Stomach smooth muscle (tissue), 2 donors: Measurements from ENCODE around the gene CSPG5.

Source experiments
- H3K27ac ChIP-seq: one replicate; pipeline ENCODE4 v1.7.0; 2013; ENCODE audit warnings: mild to moderate bottlenecking, low read length, inconsistent platforms
- H3K27me3 ChIP-seq, 2 donors: one replicate each; pipeline ENCODE4 v1.7.0; 2013; ENCODE audit warnings: low read length in 2 of 2; ENCODE audit not compliant: insufficient read depth in 2 of 2, control insufficient read depth in 1 of 2
- H3K36me3 ChIP-seq, 2 donors: one replicate each; pipeline ENCODE4 v1.7.0; 2013; ENCODE audit warnings: low read length in 2 of 2; ENCODE audit not compliant: control insufficient read depth in 2 of 2, insufficient read depth in 2 of 2
- H3K4me1 ChIP-seq: one replicate; pipeline ENCODE4 v1.7.0; 2013; ENCODE audit warnings: low read length; ENCODE audit not compliant: control insufficient read depth, insufficient read depth
- H3K4me3 ChIP-seq, 2 donors: one replicate each; pipeline ENCODE4 v1.7.0; 2013; ENCODE audit warnings: low read length in 2 of 2
- H3K9ac ChIP-seq, 2 donors: one replicate each; pipeline ENCODE4 v1.7.0; 2013; ENCODE audit warnings: low read length in 2 of 2, mild to moderate bottlenecking in 1 of 2
- H3K9me3 ChIP-seq, 2 donors: one replicate each; pipeline ENCODE4 v1.7.0; 2013; ENCODE audit warnings: low read length in 2 of 2; ENCODE audit not compliant: control insufficient read depth in 2 of 2
- donor health status: healthy.
- donor health status: Pancreatic carcinoma.

The CSPG5 gene

GRCh38 chr3:47607335-47607734 is 28.7 kb upstream of the CSPG5 start:
- H3K9me3 ChIP-seq, result no peaks in the 10 kb centered on the region
- peaks cover 13% of the 10 kb centered on the region in 2 donors for H3K36me3 ChIP-seq
- no peak overlapping the region for H3K4me3 ChIP-seq
- H3K27ac ChIP-seq, result no peak overlapping the region
- no peaks in the 10 kb centered on the region for H3K4me1 ChIP-seq
- H3K27me3 ChIP-seq, result no peaks in the 10 kb centered on the region
- H3K9ac ChIP-seq, result no peak overlapping the region

- Histone ChIP-seq H3K9me3 (no peaks in the 10 kb centered on the region), H3K36me3 (peaks cover 13% of the 10 kb centered on the region in 2 donors), H3K9ac (no peak overlapping the region), H3K27ac (no peak overlapping the region), H3K4me1 (no peaks in the 10 kb centered on the region), H3K4me3 (no peak overlapping the region), H3K27me3 (no peaks in the 10 kb centered on the region)
Measured at GRCh38 chr3:47606165-47606564, 27.5 kb upstream of the CSPG5 start.

GRCh38 chr3:47605652-47606051 is 27.0 kb upstream of the CSPG5 start:
- Histone ChIP-seq H3K4me1 (no peaks in the 10 kb centered on the region), H3K9ac (no peak overlapping the region), H3K27me3 (no peaks in the 10 kb centered on the region), H3K4me3 (no peak overlapping the region), H3K9me3 (no peaks in the 10 kb centered on the region), H3K36me3 (peaks cover 13% of the 10 kb centered on the region in 2 donors), H3K27ac (no peak overlapping the region)

GRCh38 chr3:47604145-47604544 is 25.5 kb upstream of the CSPG5 start:
- H3K4me3 ChIP-seq, result no peak overlapping the region

GRCh38 chr3:47603332-47603731 is 24.7 kb upstream of the CSPG5 start:
- Histone ChIP-seq H3K9ac (no peak overlapping the region), H3K36me3 (peaks cover 9 to 10% of the 10 kb centered on the region in 2 donors), H3K27me3 (no peaks in the 10 kb centered on the region), H3K9me3 (no peaks in the 10 kb centered on the region), H3K4me3 (no peak overlapping the region), H3K27ac (no peak overlapping the region), H3K4me1 (no peaks in the 10 kb centered on the region)

More at GRCh38 chr3:47604145-47604544, 25.5 kb upstream of the CSPG5 start:
- Histone ChIP-seq H3K9ac (no peak overlapping the region), H3K27ac (no peak overlapping the region), H3K4me1 (no peaks in the 10 kb centered on the region), H3K27me3 (no peaks in the 10 kb centered on the region), H3K9me3 (no peaks in the 10 kb centered on the region), H3K36me3 (peaks cover 10 to 11% of the 10 kb centered on the region in 2 donors)

- H3K9me3 ChIP-seq, result no peaks in the 10 kb centered on the region
- H3K4me3 ChIP-seq, result no peak overlapping the region
- H3K27me3 ChIP-seq, result no peaks in the 10 kb centered on the region
- no peak overlapping the region for H3K27ac ChIP-seq
- H3K4me1 ChIP-seq, result no peaks in the 10 kb centered on the region
- peaks cover 5 to 8% of the 10 kb centered on the region in 2 donors for H3K36me3 ChIP-seq
- H3K9ac ChIP-seq, result no peak overlapping the region
Measured at GRCh38 chr3:47601281-47601680, 22.6 kb upstream of the CSPG5 start.

GRCh38 chr3:47594792-47595191 is 16.1 kb upstream of the CSPG5 start:
- H3K27me3 ChIP-seq, result no peaks in the 10 kb centered on the region
- no peak overlapping the region for H3K27ac ChIP-seq
- no peak overlapping the region for H3K4me3 ChIP-seq
- H3K9ac ChIP-seq, result no peak overlapping the region
- no peaks in the 10 kb centered on the region for H3K4me1 ChIP-seq
- no peaks in the 10 kb centered on the region for H3K9me3 ChIP-seq
- H3K36me3 ChIP-seq, result peaks cover 11 to 18% of the 10 kb centered on the region in 2 donors

GRCh38 chr3:47592066-47592795 is 13.6 kb upstream of the CSPG5 start:
- H3K27me3 ChIP-seq, result no peaks in the 10 kb centered on the region
- H3K27ac ChIP-seq, result no peak overlapping the region
- no peaks in the 10 kb centered on the region for H3K9me3 ChIP-seq
- no peak overlapping the region for H3K9ac ChIP-seq
- peaks cover 21 to 24% of the 10 kb centered on the region in 2 donors for H3K36me3 ChIP-seq
- no peaks in the 10 kb centered on the region for H3K4me1 ChIP-seq
- H3K4me3 ChIP-seq, result no peak overlapping the region

- Histone ChIP-seq H3K27me3 (no peaks in the 10 kb centered on the region), H3K27ac (no peak overlapping the region), H3K36me3 (peaks cover 31 to 32% of the 10 kb centered on the region in 2 donors), H3K9ac (no peak overlapping the region), H3K4me3 (no peak overlapping the region), H3K9me3 (no peaks in the 10 kb centered on the region), H3K4me1 (no peaks in the 10 kb centered on the region)
Measured at GRCh38 chr3:47590216-47590615, 11.6 kb upstream of the CSPG5 start.

GRCh38 chr3:47588587-47588986 is 9.9 kb upstream of the CSPG5 start:
- H3K36me3 ChIP-seq, result peaks cover 25 to 29% of the 10 kb centered on the region in 2 donors
- H3K9me3 ChIP-seq, result no peaks in the 10 kb centered on the region

GRCh38 chr3:47588053-47588452 is 9.4 kb upstream of the CSPG5 start:
- Histone ChIP-seq H3K4me3 (no peak overlapping the region), H3K4me1 (no peaks in the 10 kb centered on the region), H3K36me3 (peaks cover 25 to 29% of the 10 kb centered on the region in 2 donors), H3K27me3 (no peaks in the 10 kb centered on the region), H3K9ac (no peak overlapping the region), H3K27ac (no peak overlapping the region), H3K9me3 (no peaks in the 10 kb centered on the region)

More at GRCh38 chr3:47588587-47588986, 9.9 kb upstream of the CSPG5 start:
- Histone ChIP-seq H3K27me3 (no peaks in the 10 kb centered on the region), H3K27ac (no peak overlapping the region), H3K9ac (no peak overlapping the region), H3K4me1 (no peaks in the 10 kb centered on the region), H3K4me3 (no peak overlapping the region)
